Epithelial cell of esophagus (primary cell): ENCODE data around the gene PABPN1.
A peak's percentile ranks its signal among the peaks of the same experiment; 100 is the strongest.

ENCODE experiments used
- DNase-seq: peaks from one replicate; pipeline ENCODE4 v3.0.0; 2010; ENCODE audit warnings: low read depth
- H3K4me3 ChIP-seq: 2 replicates; pipeline ENCODE4 v1.5.1; 2011; ENCODE audit warnings: mild to moderate bottlenecking, low read length, control low read depth
- TF ChIP-seq, protein P1 (sequence below): IDR thresholded peaks from 2 replicates; pipeline ENCODE4 v1.5.1; 2011; ENCODE audit warnings: low read depth, mild to moderate bottlenecking, low read length, control low read depth, inconsistent platforms; ENCODE audit not compliant: insufficient read depth; ENCODE audit errors: missing control alignments

PABPN1 gene

DNA sequence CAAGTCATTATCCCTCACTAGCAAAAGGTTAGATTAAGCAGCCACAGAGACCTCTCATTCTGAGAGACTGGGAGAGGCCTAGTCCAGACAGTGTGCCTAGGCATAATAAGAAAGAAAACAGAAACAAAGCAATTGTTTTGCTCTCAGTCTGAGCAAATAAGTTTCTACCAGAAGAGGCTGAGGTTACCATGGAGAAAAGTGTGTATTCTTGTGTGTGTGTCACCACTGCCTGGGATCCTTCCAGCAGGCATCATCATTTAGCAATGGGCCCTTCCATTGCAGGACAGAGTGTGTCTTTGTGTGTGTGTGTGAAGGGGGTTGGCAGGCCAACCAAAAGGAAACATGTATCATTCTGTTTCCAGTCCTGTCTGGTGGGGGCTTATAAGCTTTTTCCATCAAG lies 40.1 kb downstream of the PABPN1 start:
- DNase-seq: no peak
- H3K4me3 ChIP-seq: no peak overlapping the region
- TF ChIP-seq, protein P1, sequence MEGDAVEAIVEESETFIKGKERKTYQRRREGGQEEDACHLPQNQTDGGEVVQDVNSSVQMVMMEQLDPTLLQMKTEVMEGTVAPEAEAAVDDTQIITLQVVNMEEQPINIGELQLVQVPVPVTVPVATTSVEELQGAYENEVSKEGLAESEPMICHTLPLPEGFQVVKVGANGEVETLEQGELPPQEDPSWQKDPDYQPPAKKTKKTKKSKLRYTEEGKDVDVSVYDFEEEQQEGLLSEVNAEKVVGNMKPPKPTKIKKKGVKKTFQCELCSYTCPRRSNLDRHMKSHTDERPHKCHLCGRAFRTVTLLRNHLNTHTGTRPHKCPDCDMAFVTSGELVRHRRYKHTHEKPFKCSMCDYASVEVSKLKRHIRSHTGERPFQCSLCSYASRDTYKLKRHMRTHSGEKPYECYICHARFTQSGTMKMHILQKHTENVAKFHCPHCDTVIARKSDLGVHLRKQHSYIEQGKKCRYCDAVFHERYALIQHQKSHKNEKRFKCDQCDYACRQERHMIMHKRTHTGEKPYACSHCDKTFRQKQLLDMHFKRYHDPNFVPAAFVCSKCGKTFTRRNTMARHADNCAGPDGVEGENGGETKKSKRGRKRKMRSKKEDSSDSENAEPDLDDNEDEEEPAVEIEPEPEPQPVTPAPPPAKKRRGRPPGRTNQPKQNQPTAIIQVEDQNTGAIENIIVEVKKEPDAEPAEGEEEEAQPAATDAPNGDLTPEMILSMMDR: no peak

DNA sequence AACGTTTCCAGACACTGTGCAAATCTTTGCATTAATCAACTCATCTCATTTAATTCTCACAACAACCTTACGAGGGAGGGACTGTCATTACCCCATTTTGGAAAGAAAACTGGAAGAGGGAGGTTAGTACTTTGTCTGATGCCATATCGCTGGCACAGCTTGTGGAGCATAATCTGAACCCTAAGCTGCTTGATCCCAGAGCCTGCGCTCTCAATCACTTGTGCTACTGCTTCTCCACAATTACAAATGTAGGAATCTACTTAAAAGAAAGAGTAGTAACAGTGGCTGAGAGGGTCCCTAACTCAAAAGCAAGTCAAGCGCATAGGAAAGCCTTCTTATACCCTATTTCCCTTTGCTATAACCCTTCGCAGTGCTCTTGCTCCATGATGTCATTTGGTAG lies 40.5 kb downstream of the PABPN1 start:
- no peak overlapping the region for H3K4me3 ChIP-seq
- DNase-seq: no peak
- TF ChIP-seq, protein P1: no peak

DNA sequence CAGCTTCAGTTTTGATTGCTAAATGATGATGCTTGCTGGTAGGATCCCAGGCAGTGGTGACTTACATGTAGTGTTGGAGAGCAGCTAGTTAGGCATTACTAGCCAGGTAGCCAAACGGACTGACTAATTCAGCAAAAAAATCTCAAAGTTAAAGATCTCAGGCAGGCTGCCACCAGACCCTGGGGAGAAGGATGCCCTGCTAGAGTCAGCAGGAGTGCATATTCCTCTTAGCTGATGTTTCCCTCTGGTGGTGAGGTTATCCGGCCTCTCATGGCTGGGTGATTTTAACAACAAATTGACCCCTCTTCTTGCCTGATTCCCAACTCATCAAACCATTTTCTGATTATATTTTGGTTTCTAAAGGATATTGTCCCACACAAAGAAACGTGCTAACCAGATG lies 40.9 kb downstream of the PABPN1 start:
- H3K4me3 ChIP-seq: no peak overlapping the region
- TF ChIP-seq, protein P1: no peak
- no peak for DNase-seq

DNA sequence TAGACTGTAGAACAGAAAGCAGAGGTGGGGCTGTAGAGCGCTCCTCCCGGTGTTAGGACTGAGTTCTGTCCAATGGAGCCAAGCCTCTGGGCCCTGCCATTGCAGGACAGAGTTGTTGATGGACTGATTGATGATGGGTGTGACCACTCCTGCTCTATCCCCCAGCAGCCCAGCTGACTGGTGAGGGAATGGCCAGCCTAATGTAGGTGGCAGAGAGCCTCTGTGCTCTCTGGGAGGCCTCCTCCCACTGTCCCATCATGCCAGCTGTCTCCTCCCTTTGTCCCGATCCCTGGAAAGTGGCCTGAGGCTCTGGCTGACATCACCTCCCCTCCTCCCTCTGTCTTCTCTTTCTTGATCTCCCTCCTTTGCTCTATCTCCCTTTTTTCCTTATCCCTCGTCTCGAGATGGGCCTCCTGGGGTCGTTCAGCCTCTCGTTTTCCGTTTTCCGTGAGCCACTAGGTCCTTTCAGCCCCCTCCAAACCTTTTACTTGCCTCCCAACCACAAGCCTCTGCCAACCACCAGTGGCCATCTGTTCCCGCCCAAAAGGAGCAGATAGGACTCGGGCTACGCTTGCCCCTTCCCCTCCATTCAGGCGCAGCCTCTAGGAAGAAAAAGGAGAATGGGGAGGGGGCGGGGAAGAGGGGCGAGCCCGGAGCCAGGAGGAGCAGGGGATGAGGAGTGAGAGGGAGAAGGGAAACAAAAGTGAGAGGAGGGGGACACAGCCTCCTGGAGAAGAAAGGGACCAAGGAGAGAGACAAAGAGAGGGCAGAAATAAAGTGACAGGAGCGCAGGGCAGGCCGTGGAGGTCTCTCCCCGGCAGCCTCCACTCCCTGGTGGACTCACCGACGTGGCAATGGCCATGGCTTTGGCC lies 43.1 kb downstream of the PABPN1 start:
- peak overlapping the region; percentile 66 for H3K4me3 ChIP-seq
- TF ChIP-seq, protein P1: no peak
- DNase-seq: peak; percentile 24

DNA sequence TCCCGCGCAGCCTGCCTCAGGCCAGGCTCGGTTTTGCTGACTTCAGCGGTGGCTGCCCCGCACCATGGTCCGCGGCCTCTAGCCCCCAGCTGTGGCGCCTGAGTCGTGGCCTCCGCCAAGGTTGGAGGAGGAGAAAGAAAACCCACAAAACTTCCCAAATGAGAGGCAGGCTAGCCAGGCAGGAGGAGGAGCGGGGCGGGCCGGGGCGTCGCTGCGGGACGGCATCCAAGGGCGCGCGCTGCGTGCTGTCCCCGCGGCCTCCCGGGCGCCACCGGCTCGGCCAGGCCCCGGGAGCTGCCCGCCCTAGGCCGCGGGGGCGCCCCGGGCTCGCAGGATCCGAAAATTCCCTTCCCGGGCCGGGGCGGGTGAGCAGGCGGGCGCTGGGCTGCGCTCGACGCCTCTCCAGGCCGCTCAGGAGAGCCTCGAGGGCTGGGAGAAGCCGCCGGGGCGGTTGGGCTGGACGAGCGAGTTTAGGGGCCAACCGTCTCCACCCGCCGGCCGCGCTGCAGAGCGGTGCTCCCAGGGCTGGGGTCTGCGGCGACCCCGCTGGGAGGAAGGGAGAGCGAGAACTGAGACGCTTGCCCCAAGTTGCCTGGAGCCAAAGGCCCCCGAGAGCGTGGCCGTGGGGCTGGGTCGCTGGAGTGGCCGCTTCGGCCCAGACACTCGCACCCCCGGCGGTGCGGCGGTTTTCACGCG lies 43.9 kb downstream of the PABPN1 start, which contains the start of gene EFS:
Gene EFS (minus strand): TSS at position 137 of the 696 bp plus-strand sequence. CDS start 147 bp downstream, outside the sequence.
- peak; percentile 75 for DNase-seq
- H3K4me3 ChIP-seq: peak within 1 kb of the TSS; percentile 66
- TF ChIP-seq, protein P1: no peak

DNA sequence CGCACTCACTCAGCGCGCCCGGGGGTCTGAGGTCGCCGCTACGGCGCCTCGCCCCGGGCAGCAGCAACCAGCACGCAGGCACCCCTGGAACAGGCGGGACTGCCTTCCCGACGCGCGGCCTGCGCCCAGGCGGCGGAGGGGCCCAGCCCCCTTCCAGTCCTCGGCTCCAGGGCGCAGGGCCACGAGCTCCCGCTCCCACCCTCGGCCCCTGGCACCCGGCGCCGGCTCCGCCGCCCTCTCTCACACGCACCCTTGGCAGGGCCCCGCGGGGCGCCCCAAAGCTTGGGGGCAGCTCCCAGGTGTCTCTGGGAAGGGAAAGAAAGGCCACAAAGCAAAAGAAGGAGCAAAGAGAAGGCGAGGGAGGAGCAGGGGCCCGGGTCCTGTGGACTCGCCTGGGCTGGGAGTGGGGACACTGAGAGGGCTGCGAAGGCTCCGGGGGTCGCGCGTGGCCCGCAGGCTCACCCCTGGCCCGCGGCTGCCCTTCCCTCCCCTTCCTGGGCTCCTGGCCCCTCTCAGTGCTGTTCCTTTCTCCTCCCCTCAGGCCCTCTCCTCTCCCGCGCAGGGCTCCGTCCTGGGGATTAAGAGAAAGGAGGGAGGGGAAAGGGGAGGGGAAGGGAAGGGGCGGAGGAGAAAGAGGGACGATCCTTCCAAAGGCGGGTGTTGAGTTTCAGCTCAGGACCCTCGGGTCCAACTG lies 44.6 kb downstream of the PABPN1 start:
- H3K4me3 ChIP-seq: peak overlapping the region; percentile 66
- peak; percentile 73 for DNase-seq

More for the DNA sequence above, 44.6 kb downstream of the PABPN1 start:
- TF ChIP-seq, protein P1: no peak
